Heart left ventricle (tissue), 13 donors: ENCODE results near the gene OXA1L.

Experiments used
- POLR2A ChIP-seq, 2 donors: fragments of 450-650 bp; IDR thresholded peaks; one replicate each; pipeline ENCODE4 v1.6.1; 2017; ENCODE audit warnings: antibody characterized with exemption in 2 of 2, mild to moderate bottlenecking in 2 of 2, moderate library complexity in 2 of 2
- TF ChIP-seq, protein P1 (sequence below), 12 donors: fragments of 200-600 bp; sonication (generic) in 4 of 12; IDR thresholded peaks; one replicate each; pipeline versions ENCODE4 v1.5.0 to v1.8.0; 2018 to 2022; ENCODE audit warnings: antibody characterized with exemption in 12 of 12, mild to moderate bottlenecking in 5 of 12
- donor health status: ischemic (EF 13 %, LVEDD 7.1; RV severe dilation, severe dysfunction).
- donor health status: DM: no; HTN: yes; CAD: no.
- donor health status: DM: no; HTN: no; CAD: no.
- donor health status: ischemic (EF 25% LVEDD 6.9; RV normal size, moderate dysfunction).
- donor health status: ischemic (EF 25% LVEDD 5.7; RV mildly dilated, moderate dysfunction).
- donor health status: ischemic (EF 35%, LVEDD 5.7; RV mildly dilated, moderate dysfunction).
- donor health status: nonischemic (EF 11% LVEDD 7.7; RV severe dilation, severe dysfunction).
- donor health status: DM: yes; HTN: yes; CAD: no.
- donor health status: PGD.
- donor health status: ischemic (EF 29% LVEDD 5.4; RV normal size, mild dysfunction).
- donor health status: nonischemic (EF 23%, LVEDD 6.1; RV moderate dilation, normal function).

- TF ChIP-seq, protein P1, sequence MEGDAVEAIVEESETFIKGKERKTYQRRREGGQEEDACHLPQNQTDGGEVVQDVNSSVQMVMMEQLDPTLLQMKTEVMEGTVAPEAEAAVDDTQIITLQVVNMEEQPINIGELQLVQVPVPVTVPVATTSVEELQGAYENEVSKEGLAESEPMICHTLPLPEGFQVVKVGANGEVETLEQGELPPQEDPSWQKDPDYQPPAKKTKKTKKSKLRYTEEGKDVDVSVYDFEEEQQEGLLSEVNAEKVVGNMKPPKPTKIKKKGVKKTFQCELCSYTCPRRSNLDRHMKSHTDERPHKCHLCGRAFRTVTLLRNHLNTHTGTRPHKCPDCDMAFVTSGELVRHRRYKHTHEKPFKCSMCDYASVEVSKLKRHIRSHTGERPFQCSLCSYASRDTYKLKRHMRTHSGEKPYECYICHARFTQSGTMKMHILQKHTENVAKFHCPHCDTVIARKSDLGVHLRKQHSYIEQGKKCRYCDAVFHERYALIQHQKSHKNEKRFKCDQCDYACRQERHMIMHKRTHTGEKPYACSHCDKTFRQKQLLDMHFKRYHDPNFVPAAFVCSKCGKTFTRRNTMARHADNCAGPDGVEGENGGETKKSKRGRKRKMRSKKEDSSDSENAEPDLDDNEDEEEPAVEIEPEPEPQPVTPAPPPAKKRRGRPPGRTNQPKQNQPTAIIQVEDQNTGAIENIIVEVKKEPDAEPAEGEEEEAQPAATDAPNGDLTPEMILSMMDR (IDR thresholded peaks at IDR 0.05): no peak
- TF ChIP-seq POLR2A (IDR thresholded peaks at IDR 0.05): no peak
These were observed 55.6 kb downstream of the OXA1L start for GRCh38 chr14:22822016-22822570.
